PC-9 (cell line): ENCODE measurements around the gene DNAJC12.
"Not testable (repeated sequence)": the region's sequence is repeated elsewhere in the genome, so short reads cannot be mapped to it uniquely, and the experiment has no call there.

Experiments
- CTCF ChIP-seq: fragments of 200-600 bp; sonication (generic); conservative IDR thresholded peaks from 2 replicates; pipeline ENCODE4 v1.6.1; 2017; ENCODE audit warnings: mixed run types, antibody characterized with exemption, mild to moderate bottlenecking, moderate library complexity
- EZH2 ChIP-seq: fragments of 200-600 bp; sonication (generic); IDR thresholded peaks from 2 replicates; pipeline ENCODE4 v1.8.0; 2017; ENCODE audit warnings: antibody characterized with exemption, low read depth

- not testable (repeated sequence) for TF ChIP-seq CTCF, EZH2
These were observed 2.2 kb downstream of the DNAJC12 start for GRCh38 chr10:67835541-67836394.
